HL-60 (cell line): ENCODE data around the gene STARD3.

Source experiments
- CTCF ChIP-seq: IDR thresholded peaks from one replicate; pipeline ENCODE4 v1.5.1; 2011; ENCODE audit warnings: low read length, control low read depth, inconsistent platforms; ENCODE audit not compliant: insufficient read depth
- GABPA ChIP-seq: IDR thresholded peaks from 2 replicates; pipeline ENCODE4 v1.6.1; 2012; ENCODE audit warnings: low read depth
- POLR2AphosphoS5 ChIP-seq: IDR thresholded peaks from 2 replicates; pipeline ENCODE4 v1.6.1; 2012; ENCODE audit warnings: low read depth
- REST ChIP-seq: IDR thresholded peaks from 2 replicates; pipeline ENCODE4 v1.6.1; 2012; ENCODE audit warnings: low read depth; ENCODE audit not compliant: insufficient replicate concordance

- no peak for TF ChIP-seq CTCF
- TF ChIP-seq POLR2AphosphoS5 = no peak
- no peak for TF ChIP-seq GABPA
- TF ChIP-seq REST = no peak
Observed at GRCh38 chr17:39619786-39620101, 17.2 kb upstream of the STARD3 start.
